Epithelial cell of proximal tubule (primary cell): Measurements from ENCODE around the gene C11orf42. TPM values are rescaled to one million over a fixed set of nuclear protein-coding genes. Genes with fewer than 3 reads are reported as not detected.

Experiments used
- DNase-seq: peaks from one replicate; pipeline ENCODE4 v3.0.0-alpha.2; 2011; ENCODE audit warnings: low read depth
- H3K4me3 ChIP-seq: 2 replicates; pipeline ENCODE4 v1.5.1; 2011; ENCODE audit warnings: low read depth, mild to moderate bottlenecking, low read length
- CTCF ChIP-seq: conservative IDR thresholded peaks from 2 replicates; pipeline ENCODE4 v1.5.1; 2012; ENCODE audit warnings: low read depth, mild to moderate bottlenecking, low read length
- total RNA-seq: library from RNA; depleted of rRNA; stranded (reverse); fragments of >200 nt; gene quantifications from 2 replicates; pipeline ENCODE4 v1.2.3, GENCODE V29; 2015

C11orf42 gene, protein sequence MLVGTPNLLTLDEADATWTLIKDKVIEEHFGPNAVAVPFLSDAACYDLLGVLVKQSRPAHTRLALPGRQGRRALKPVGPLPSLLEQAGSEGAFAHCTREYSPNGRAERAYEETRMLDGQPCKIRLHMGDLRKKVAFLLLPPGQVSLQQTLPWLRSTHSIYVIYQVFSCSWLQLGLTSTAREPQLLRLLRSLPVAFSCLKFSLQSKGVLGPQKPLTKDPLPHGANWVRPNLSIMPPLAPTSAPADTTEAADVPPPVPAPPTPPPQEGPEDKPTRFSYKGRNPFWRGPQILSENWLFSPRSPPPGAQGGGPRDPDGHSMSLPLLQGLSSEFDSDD
- not detected in 2 replicates for total RNA-seq

DNA sequence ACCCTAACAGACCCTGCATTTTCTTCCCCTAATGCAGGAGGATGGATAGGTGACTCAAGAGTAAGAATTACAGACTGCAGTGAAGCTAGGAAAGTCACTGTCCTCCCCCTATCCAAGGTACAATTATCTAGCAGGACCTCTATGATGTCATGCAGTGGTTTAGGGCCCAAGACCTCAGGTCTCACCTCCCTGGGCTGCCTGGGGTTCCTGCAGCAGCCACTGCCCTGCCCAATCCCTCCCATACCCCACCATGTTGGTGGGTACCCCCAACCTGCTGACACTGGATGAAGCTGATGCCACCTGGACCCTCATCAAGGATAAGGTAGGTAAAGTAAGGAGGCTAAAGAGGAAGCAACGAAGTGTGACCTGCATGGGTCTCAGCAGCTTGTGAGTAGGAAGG lies at the start of gene C11orf42:
C11orf42 (plus strand) TSS at position 192 of the 400 bp plus-strand sequence; CDS start at position 251, 59 bp downstream.
- no peak within 1 kb of the TSS for H3K4me3 ChIP-seq
- DNase-seq = no peak
- no peak for TF ChIP-seq CTCF

- no peak for DNase-seq
- no peak overlapping the region for H3K4me3 ChIP-seq
- no peak for TF ChIP-seq CTCF
Observed at GRCh38 chr11:6156628-6157359, 48.6 kb upstream of the C11orf42 start.

- H3K4me3 ChIP-seq = no peak within 1 kb of the TSS
- no peak for DNase-seq
- TF ChIP-seq CTCF = no peak
Observed at GRCh38 chr11:6170226-6170625, 35.1 kb upstream of the C11orf42 start, which contains the start of gene OR52B2. TSS of gene OR52B2 (minus strand) at chr11:6170326. CDS start at chr11:6170326, 0 bp downstream.

DNA sequence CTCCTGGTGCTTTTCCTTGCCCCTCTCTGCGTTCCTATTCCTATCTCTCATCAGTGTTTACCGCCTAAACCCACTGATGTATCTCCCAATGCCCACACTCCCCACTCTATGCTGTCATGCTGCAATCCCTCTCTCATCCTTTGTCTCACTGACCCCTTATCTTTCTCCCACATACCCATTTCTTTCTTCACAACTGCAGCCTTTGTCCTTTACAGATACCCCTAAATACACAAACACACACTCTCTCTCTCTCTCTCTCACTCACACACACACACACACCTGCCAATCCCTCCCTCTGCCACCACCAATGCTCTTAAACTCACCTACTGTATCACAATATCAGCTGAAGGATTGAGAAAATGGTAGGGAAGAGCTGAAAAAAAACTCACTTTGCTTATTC lies 29.9 kb upstream of the C11orf42 start:
- no peak for TF ChIP-seq CTCF
- no peak for DNase-seq
- no peak overlapping the region for H3K4me3 ChIP-seq

DNA sequence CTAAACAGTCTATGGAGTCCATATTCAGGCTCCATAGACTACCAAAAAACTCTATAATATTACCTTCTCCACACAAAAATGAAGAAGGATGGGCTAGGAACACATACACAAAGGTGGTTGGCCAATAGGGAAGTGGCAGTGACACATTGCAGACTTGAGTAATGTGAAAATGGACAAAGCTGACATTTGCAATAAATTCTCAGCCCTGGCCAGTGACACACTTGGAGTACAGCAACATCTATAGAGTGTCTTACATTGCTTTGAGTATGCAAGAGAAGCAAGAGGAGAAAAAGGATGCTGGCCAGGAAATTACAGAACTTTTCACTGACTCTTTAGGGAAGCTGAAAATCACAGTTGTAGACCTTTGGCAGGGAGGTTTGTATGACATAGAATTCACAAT lies 13.6 kb upstream of the C11orf42 start:
- no peak for DNase-seq
- H3K4me3 ChIP-seq = no peak overlapping the region
- no peak for TF ChIP-seq CTCF

DNA sequence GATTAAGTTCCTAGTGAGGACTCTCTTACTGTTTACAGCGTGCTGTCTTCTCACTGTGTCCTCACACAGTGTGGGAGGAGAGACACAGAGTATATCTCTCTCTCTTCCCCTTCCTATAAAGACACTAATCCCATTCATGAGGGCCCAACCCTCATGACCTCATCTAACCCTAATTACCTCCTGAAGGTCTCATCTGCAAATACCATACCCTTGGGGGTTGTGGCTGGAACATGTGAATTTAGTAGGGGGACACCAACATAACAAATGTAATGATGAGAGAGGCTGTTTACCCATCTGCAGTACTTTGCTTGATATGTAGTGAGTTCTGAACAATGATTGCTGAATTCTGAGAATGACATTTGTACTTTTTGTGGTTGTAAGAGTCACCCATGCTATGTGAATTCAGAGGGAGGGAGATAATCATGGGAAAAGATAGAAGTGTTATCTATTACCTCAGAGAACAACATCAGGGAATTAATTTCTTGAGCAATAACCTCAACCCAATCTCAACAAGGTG lies 11.2 kb upstream of the C11orf42 start:
- H3K4me3 ChIP-seq = no peak overlapping the region
- no peak for TF ChIP-seq CTCF
- DNase-seq = no peak

GRCh38 chr11:6196396-6196795 lies 9.0 kb upstream of the C11orf42 start:
- TF ChIP-seq CTCF = no peak
- H3K4me3 ChIP-seq = no peak overlapping the region
- DNase-seq = no peak
